HG03575 (cell line): ENCODE results near the gene SDR9C7.
"Not testable (repeated sequence)": the region's sequence is repeated elsewhere in the genome, so short reads cannot be mapped to it uniquely, and the experiment has no call there.

Source experiments
- ATAC-seq: cut with Tn5 transposase; IDR thresholded peaks from one replicate; pipeline ENCODE4 v1.9.1; 2021; ENCODE audit not compliant: unreplicated experiment, insufficient number of reproducible peaks, low FRiP score; ENCODE audit errors: extremely low read depth

Gene SDR9C7

GRCh38 chr12:56954057-56954957 lies 20.1 kb upstream of the SDR9C7 start:
- no peak for ATAC-seq

GRCh38 chr12:56953314-56953713 lies 19.1 kb upstream of the SDR9C7 start:
- no peak for ATAC-seq

- no peak for ATAC-seq
Observed at GRCh38 chr12:56951582-56952339, 17.6 kb upstream of the SDR9C7 start.

- no peak for ATAC-seq
Observed at GRCh38 chr12:56948881-56949280, 14.7 kb upstream of the SDR9C7 start.

- ATAC-seq, result no peak
Observed at GRCh38 chr12:56948457-56948777, 14.2 kb upstream of the SDR9C7 start.

GRCh38 chr12:56947633-56948456 lies 13.6 kb upstream of the SDR9C7 start:
- no peak for ATAC-seq

- no peak for ATAC-seq
Observed at GRCh38 chr12:56943878-56944277, 9.7 kb upstream of the SDR9C7 start.

- ATAC-seq, result not testable (repeated sequence)
Observed at GRCh38 chr12:56943374-56943773, 9.2 kb upstream of the SDR9C7 start.

GRCh38 chr12:56941299-56942017 lies 7.2 kb upstream of the SDR9C7 start:
- ATAC-seq, result no peak

GRCh38 chr12:56940942-56941298 lies 6.7 kb upstream of the SDR9C7 start:
- not testable (repeated sequence) for ATAC-seq

- ATAC-seq, result no peak
Observed at GRCh38 chr12:56935752-56936151, 1.5 kb upstream of the SDR9C7 start.

- ATAC-seq, result no peak
Observed at GRCh38 chr12:56935157-56935556, 949 bp upstream of the SDR9C7 start.

GRCh38 chr12:56932867-56933266 lies 1.3 kb downstream of the SDR9C7 start:
- ATAC-seq, result no peak

GRCh38 chr12:56932146-56932545 lies 2.1 kb downstream of the SDR9C7 start:
- no peak for ATAC-seq

GRCh38 chr12:56931474-56931978 lies 2.7 kb downstream of the SDR9C7 start:
- ATAC-seq, result no peak

- ATAC-seq, result no peak
Observed at GRCh38 chr12:56930241-56930640, 4.0 kb downstream of the SDR9C7 start.

GRCh38 chr12:56929780-56930179 lies 4.4 kb downstream of the SDR9C7 start:
- ATAC-seq, result no peak

GRCh38 chr12:56928262-56928661 lies 5.9 kb downstream of the SDR9C7 start:
- no peak for ATAC-seq

- ATAC-seq, result no peak
Observed at GRCh38 chr12:56927281-56927680, 6.9 kb downstream of the SDR9C7 start.
